HepG2 (cell line): ENCODE measurements around the gene NECAB2. TPM values are rescaled to one million over a fixed set of nuclear protein-coding genes. Genes with fewer than 3 reads are reported as not detected.
A peak's percentile ranks its signal among the peaks of the same experiment; 100 is the strongest.

Experiments
- AHDC1 ChIP-seq: sonication (generic); formaldehyde crosslinking; IDR thresholded peaks from 2 replicates; pipeline ENCODE4 v1.5.1; 2020; ENCODE audit warnings: mild to moderate bottlenecking, missing genetic modification reagents, borderline replicate concordance
- ESRRA ChIP-seq: sonication (generic); formaldehyde crosslinking; IDR thresholded peaks from 2 replicates; pipeline ENCODE4 v1.5.1; 2020; ENCODE audit warnings: mild to moderate bottlenecking, low read depth, missing genetic modification reagents
- MEIS2 ChIP-seq: sonication (generic); formaldehyde crosslinking; IDR thresholded peaks from 2 replicates; pipeline ENCODE4 v1.9.0; 2021; ENCODE audit warnings: mild to moderate bottlenecking, missing genetic modification reagents
- NFATC3 ChIP-seq: sonication (generic); formaldehyde crosslinking; IDR thresholded peaks from 2 replicates; pipeline ENCODE4 v1.5.1; 2020; ENCODE audit warnings: mild to moderate bottlenecking, missing genetic modification reagents
- NFE2 ChIP-seq: sonication (generic); formaldehyde crosslinking; IDR thresholded peaks from 2 replicates; pipeline ENCODE4 v1.4.0; 2020; ENCODE audit warnings: missing genetic modification reagents
- PRPF4 ChIP-seq: fragments of 200-400 bp; formaldehyde crosslinking; IDR thresholded peaks from 2 replicates; pipeline ENCODE4 v1.6.1; 2016; ENCODE audit warnings: low read length, low read depth; ENCODE audit not compliant: poor library complexity, severe bottlenecking
- REPIN1 ChIP-seq: sonication (generic); formaldehyde crosslinking; IDR thresholded peaks from 2 replicates; pipeline ENCODE4 v1.8.0; 2022; ENCODE audit warnings: missing genetic modification reagents, low read depth, mild to moderate bottlenecking, borderline replicate concordance
- TMF1 ChIP-seq: sonication (generic); formaldehyde crosslinking; IDR thresholded peaks from 2 replicates; pipeline ENCODE4 v1.8.1; 2022; ENCODE audit warnings: low read depth, missing genetic modification reagents
- ZNF431 ChIP-seq: sonication (generic); formaldehyde crosslinking; IDR thresholded peaks from 2 replicates; pipeline ENCODE4 v1.9.0; 2022; ENCODE audit warnings: missing genetic modification reagents, low read depth, mild to moderate bottlenecking, borderline replicate concordance
- ZNF580 ChIP-seq: IDR thresholded peaks from 2 replicates; pipeline ENCODE4 v1.6.1; 2016; ENCODE audit warnings: low read depth, borderline replicate concordance
- ZNF891 ChIP-seq: sonication (generic); formaldehyde crosslinking; IDR thresholded peaks from 2 replicates; pipeline ENCODE4 v1.5.0; 2020; ENCODE audit warnings: mild to moderate bottlenecking, missing genetic modification reagents
- polyA plus RNA-seq, 8 experiments: library from polyadenylated mRNA; depleted of rRNA in 3 of 8; stranded (reverse) in 7 of 8; unstranded in 1 of 8; fragments of >200 nt; fragmentation: Illumina TruSeq in 4 of 8; extraction: Trizol in 4 of 8; gene quantifications; 2 replicates each; pipeline versions ENCODE4 v1.2.1 to v1.2.3, GENCODE V29; 2011 to 2016; ENCODE audit warnings: low read depth in 4 of 8, missing spikeins in 1 of 8, mixed read lengths in 1 of 8; ENCODE audit not compliant: insufficient read depth in 1 of 8
- total RNA-seq, 5 experiments: library from RNA; depleted of rRNA; stranded (reverse); fragments of >200 nt; fragmentation: Illumina TruSeq; extraction: Trizol; gene quantifications; 2 replicates each; pipeline ENCODE4 v1.2.3, GENCODE V29; 2016; ENCODE audit warnings: low read depth in 1 of 5
- TF ChIP-seq, protein P1 (sequence below): sonication (generic); formaldehyde crosslinking; IDR thresholded peaks from 2 replicates; pipeline ENCODE4 v1.5.0; 2020; ENCODE audit warnings: mild to moderate bottlenecking, missing genetic modification reagents, borderline replicate concordance

Gene NECAB2
- total and polyA plus RNA-seq, 2 of the 13 experiments (the other 11 are each of a cell fraction or from before 2014, with no cell fraction given): 0.21 to 0.49 TPM

DNA sequence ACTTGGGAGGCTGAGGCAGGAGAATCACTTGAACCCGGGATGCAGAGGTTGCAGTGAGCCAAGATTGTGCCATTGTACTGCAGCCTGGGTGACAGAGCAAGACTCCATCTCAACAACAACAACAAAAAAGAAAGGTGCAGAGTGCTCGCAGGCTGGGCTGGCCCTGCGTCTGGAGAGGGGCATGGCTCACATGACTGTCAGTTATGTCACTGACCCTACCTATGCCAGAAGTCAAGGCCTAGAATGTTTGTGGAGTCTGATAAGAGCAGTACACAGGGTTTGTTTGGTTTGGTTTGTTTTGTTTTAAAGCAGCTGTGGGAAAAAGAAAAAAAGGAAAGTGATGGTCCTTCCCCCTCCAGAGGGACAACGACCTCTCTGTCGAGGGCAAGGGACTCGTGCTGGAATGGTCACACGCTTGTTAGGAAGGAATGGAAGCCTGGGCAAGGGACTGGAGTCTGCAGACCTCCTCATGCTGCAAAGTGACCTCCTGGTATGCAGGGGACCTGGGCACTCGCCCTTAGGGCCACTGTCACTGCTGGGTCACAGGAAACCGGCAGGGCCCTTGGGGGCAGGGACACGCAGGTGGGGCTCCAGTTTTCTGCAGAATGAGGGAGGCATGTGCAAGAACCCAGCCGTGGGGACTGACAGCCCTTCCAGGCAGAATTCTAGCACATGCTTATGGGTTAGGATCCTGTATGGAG is 25.1 kb upstream of the NECAB2 start (continued):
- TF ChIP-seq PRPF4: no peak
- TF ChIP-seq NFATC3 (CRISPR knock-in tag): no peak
- no peak for TF ChIP-seq NFE2
- TF ChIP-seq TMF1 (CRISPR knock-in tag): peak; percentile 83; the same call in 1 of the 2 replicates
- TF ChIP-seq ZNF891: no peak; the same call in 1 of the 2 replicates
- TF ChIP-seq AHDC1 (CRISPR knock-in tag): peak; percentile 99
- TF ChIP-seq ZNF580: peak; percentile 98
- peak; percentile 88 for TF ChIP-seq ZNF431
- peak; percentile 99 for TF ChIP-seq REPIN1 (CRISPR knock-in tag)
- peak; percentile 97 for TF ChIP-seq MEIS2 (CRISPR knock-in tag)
- TF ChIP-seq ESRRA: peak; percentile 93
- TF ChIP-seq, protein P1, sequence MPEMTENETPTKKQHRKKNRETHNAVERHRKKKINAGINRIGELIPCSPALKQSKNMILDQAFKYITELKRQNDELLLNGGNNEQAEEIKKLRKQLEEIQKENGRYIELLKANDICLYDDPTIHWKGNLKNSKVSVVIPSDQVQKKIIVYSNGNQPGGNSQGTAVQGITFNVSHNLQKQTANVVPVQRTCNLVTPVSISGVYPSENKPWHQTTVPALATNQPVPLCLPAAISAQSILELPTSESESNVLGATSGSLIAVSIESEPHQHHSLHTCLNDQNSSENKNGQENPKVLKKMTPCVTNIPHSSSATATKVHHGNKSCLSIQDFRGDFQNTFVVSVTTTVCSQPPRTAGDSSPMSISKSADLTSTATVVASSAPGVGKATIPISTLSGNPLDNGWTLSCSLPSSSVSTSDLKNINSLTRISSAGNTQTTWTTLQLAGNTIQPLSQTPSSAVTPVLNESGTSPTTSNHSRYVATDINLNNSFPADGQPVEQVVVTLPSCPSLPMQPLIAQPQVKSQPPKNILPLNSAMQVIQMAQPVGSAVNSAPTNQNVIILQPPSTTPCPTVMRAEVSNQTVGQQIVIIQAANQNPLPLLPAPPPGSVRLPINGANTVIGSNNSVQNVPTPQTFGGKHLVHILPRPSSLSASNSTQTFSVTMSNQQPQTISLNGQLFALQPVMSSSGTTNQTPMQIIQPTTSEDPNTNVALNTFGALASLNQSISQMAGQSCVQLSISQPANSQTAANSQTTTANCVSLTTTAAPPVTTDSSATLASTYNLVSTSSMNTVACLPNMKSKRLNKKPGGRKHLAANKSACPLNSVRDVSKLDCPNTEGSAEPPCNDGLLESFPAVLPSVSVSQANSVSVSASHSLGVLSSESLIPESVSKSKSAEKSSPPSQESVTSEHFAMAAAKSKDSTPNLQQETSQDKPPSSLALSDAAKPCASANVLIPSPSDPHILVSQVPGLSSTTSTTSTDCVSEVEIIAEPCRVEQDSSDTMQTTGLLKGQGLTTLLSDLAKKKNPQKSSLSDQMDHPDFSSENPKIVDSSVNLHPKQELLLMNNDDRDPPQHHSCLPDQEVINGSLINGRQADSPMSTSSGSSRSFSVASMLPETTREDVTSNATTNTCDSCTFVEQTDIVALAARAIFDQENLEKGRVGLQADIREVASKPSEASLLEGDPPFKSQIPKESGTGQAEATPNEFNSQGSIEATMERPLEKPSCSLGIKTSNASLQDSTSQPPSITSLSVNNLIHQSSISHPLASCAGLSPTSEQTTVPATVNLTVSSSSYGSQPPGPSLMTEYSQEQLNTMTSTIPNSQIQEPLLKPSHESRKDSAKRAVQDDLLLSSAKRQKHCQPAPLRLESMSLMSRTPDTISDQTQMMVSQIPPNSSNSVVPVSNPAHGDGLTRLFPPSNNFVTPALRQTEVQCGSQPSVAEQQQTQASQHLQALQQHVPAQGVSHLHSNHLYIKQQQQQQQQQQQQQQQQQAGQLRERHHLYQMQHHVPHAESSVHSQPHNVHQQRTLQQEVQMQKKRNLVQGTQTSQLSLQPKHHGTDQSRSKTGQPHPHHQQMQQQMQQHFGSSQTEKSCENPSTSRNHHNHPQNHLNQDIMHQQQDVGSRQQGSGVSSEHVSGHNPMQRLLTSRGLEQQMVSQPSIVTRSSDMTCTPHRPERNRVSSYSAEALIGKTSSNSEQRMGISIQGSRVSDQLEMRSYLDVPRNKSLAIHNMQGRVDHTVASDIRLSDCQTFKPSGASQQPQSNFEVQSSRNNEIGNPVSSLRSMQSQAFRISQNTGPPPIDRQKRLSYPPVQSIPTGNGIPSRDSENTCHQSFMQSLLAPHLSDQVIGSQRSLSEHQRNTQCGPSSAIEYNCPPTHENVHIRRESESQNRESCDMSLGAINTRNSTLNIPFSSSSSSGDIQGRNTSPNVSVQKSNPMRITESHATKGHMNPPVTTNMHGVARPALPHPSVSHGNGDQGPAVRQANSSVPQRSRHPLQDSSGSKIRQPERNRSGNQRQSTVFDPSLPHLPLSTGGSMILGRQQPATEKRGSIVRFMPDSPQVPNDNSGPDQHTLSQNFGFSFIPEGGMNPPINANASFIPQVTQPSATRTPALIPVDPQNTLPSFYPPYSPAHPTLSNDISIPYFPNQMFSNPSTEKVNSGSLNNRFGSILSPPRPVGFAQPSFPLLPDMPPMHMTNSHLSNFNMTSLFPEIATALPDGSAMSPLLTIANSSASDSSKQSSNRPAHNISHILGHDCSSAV (CRISPR knock-in tag): no peak
